ENCODE data around the gene AMPD3.

- no peak for TF ChIP-seq CTCF (IDR thresholded peaks at IDR 0.05; ENCODE audit: extremely low read depth in 1 of 2, insufficient read depth in 1 of 2, low read depth in 1 of 2, low read length in 2 of 2)
- no peak for TF ChIP-seq EZH2 (IDR thresholded peaks at IDR 0.05; ENCODE audit: borderline replicate concordance, low read depth, low read length, severe bottlenecking)
- TF ChIP-seq POLR2A (IDR thresholded peaks at IDR 0.05; ENCODE audit: low read depth, low read length), result no peak
- no peak for TF ChIP-seq JUN (IDR thresholded peaks at IDR 0.05; ENCODE audit: borderline replicate concordance, insufficient read depth, insufficient read length, low read depth)
- no peak for TF ChIP-seq POLR2AphosphoS5 (IDR thresholded peaks at IDR 0.05; ENCODE audit: insufficient read depth, low read depth, low read length)
- TF ChIP-seq MAX (IDR thresholded peaks at IDR 0.05; ENCODE audit: insufficient read depth, insufficient read length), result no peak
- no peak for TF ChIP-seq MYC (IDR thresholded peaks at IDR 0.05; ENCODE audit: low read depth, low read length)
These were observed 96.2 kb downstream of the AMPD3 start for GRCh38 chr11:10551290-10551592.

Data from endothelial cell of umbilical vein (primary cell).